Measurements from ENCODE around the gene OR5A2.
"Not testable (repeated sequence)": the region's sequence is repeated elsewhere in the genome, so short reads cannot be mapped to it uniquely, and the experiment has no call there.

OR5A2 gene

DNA sequence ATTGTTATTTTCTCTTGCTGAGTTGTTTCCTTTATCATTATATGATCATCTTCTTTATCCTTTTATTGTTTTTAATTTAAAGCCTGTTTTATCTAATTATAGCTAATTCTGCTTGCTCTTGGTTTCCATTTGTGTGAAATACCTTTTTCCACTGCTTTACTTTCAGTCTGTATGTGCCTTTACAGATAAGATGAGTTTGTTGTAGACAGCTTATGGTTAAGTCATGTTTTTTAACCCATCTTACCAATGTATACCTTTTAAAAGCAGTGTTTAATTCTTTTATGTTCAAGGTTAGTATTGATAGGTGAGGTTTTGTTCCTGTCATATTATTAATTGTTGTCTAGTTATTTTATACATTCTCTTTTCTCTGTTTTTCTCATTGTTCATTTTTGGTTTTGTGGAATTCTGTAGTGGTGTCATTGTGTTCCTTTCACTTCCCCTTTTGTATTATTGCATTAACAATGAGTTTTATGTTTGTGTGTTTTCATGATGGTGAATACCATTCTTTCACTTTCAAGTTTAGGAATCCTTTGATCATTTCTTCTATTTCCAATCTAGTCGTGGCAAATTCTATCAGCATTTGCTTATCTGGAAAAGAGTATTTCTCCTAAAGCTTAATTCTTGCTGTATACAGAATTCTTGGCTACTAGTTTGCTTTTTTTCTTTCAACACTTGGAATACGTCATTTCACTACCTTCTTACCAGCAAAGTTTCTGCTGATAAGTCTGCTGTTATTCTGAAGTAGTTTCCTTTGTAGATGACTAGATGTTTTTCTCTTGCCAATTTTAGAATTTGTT is 45.8 kb downstream of the OR5A2 start:
- Histone ChIP-seq H3K36me3 (no peaks in the 10 kb centered on the region), H3K9me3 (ENCODE audit: severe bottlenecking) (no peaks in the 10 kb centered on the region), H3K27me3 (ENCODE audit: insufficient read depth, low read depth, severe bottlenecking) (no peaks in the 10 kb centered on the region), H3K4me3 (ENCODE audit: low read depth, low read length) (no peak overlapping the region), H3K27ac (no peak overlapping the region)
- no peak for DNase-seq
- TF ChIP-seq CTCF (IDR thresholded peaks at IDR 0.05; ENCODE audit: low read depth, low read length) = no peak

DNA sequence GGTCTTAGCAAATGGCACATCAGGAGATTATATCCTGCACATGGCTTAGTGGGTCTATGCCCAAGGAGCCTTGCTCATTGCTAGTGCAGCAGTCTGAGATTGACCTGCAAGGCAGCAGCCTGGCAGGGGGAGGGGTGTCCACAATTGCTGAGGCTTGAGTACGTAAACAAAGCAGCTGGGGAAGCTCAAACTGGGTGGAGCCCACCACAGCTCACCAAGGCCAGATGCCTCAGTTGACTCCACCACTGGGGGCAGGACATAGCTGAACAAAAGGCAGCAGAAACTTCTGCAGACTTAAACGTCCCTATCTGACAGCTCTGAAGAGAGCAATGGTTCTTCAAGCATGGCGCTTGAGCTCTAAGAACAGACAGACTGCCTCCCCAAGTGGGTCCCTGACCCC is 53.9 kb downstream of the OR5A2 start:
- H3K27me3 ChIP-seq (ENCODE audit: insufficient read depth, low read depth, severe bottlenecking); H3K9me3 ChIP-seq (ENCODE audit: severe bottlenecking); H3K4me3 ChIP-seq (ENCODE audit: low read depth, low read length); H3K27ac ChIP-seq; H3K36me3 ChIP-seq; DNase-seq: not testable (repeated sequence)

GRCh38 chr11:59368238-59369022 is 57.8 kb downstream of the OR5A2 start:
- Histone ChIP-seq H3K4me3 (ENCODE audit: low read depth, low read length) (no peak overlapping the region), H3K9me3 (ENCODE audit: severe bottlenecking) (no peaks in the 10 kb centered on the region), H3K27ac (no peak overlapping the region), H3K36me3 (no peaks in the 10 kb centered on the region), H3K27me3 (ENCODE audit: insufficient read depth, low read depth, severe bottlenecking) (peaks cover 18% of the 10 kb centered on the region)
- no peak for TF ChIP-seq CTCF (IDR thresholded peaks at IDR 0.05; ENCODE audit: low read depth, low read length)
- no peak for DNase-seq

Measured in WERI-Rb-1 (cell line).